ENCODE data around the gene RPS26. TPM values are rescaled to one million over a fixed set of nuclear protein-coding genes. Genes with fewer than 3 reads are reported as not detected.

Gene RPS26
- total RNA-seq, 1 experiment from 2014 or later, result 60.4 TPM

DNA sequence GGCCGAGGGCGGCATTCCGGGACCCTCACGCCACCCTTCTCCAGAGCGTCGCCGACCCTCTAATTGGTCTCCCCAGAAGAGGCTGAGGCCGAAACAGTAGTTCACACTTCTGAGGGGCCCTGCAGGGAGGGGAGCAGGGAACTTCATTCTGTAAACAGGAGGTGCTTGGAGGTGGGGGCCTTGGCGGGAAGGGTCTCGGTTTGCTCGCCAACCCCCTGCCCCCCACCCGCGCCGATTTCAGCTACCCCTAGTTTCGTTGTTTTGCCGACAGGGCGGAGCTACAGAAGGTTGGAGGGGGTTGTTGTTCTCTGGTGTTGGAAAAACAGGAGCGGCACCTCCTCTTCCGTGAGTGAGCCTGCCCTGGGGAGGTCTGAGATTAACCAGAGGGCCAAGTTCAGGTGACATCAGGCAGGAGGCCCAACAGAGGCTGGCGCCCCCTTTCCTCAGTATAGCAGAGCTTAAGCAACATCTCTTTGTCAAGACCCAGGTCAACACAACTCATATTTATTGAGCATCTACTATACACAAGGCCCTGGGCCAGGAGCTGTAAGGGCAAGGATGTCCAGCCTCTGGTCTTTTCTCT, 38.9 kb downstream of the RPS26 start:
- no peaks in the 10 kb centered on the region for H3K27me3 Mint-ChIP-seq (ENCODE audit: insufficient read depth, unreplicated experiment)
- peak; percentile 59 to 73 for DNase-seq
- TSS peak; percentile 44 for BruUV-seq (replicated peaks)
- peaks cover 59% of the 10 kb centered on the region for H3K36me3 Mint-ChIP-seq (ENCODE audit: insufficient read depth, unreplicated experiment)
- Histone ChIP-seq H3K4me1 (peaks cover 24% of the 10 kb centered on the region), H3K27me3 (replicated peaks; ENCODE audit: control insufficient read depth, insufficient read depth, low read length) (no peaks in the 10 kb centered on the region), H3K36me3 (ENCODE audit: control insufficient read depth, insufficient read depth, low read length) (peaks cover 13% of the 10 kb centered on the region), H3K4me3 (ENCODE audit: low read depth, low read length) (peak overlapping the region; percentile 74), H3K9me3 (no peaks in the 10 kb centered on the region)
- CTCF ChIA-PET, result interaction anchor here (0.6 to 3.2 kb wide), 5 partner anchors 8 to 1745 kb away, joined by 3 to 12 read pairs (median 4); partner anchors contain the start of genes BLOC1S1 and PA2G4
- intact Hi-C loops (cut with micrococcal nuclease; ENCODE audit: unreplicated experiment), result no loop called here
- peak overlapping the region; percentile 92 for H3K27ac Mint-ChIP-seq (ENCODE audit: unreplicated experiment)
- POLR2A ChIA-PET, result interaction anchor here (1.3 to 4.1 kb wide), 2 partner anchors 23 to 25 kb away, joined by 3 to 48 read pairs; partner anchors contain the start of gene PA2G4
- H3K4me3 Mint-ChIP-seq (ENCODE audit: unreplicated experiment), result peak overlapping the region; percentile 89
- TF ChIP-seq, protein P1, sequence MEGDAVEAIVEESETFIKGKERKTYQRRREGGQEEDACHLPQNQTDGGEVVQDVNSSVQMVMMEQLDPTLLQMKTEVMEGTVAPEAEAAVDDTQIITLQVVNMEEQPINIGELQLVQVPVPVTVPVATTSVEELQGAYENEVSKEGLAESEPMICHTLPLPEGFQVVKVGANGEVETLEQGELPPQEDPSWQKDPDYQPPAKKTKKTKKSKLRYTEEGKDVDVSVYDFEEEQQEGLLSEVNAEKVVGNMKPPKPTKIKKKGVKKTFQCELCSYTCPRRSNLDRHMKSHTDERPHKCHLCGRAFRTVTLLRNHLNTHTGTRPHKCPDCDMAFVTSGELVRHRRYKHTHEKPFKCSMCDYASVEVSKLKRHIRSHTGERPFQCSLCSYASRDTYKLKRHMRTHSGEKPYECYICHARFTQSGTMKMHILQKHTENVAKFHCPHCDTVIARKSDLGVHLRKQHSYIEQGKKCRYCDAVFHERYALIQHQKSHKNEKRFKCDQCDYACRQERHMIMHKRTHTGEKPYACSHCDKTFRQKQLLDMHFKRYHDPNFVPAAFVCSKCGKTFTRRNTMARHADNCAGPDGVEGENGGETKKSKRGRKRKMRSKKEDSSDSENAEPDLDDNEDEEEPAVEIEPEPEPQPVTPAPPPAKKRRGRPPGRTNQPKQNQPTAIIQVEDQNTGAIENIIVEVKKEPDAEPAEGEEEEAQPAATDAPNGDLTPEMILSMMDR (IDR thresholded peaks at IDR 0.05; ENCODE audit: insufficient read depth in 1 of 2, low read depth in 1 of 2, low read length in 1 of 2, severe bottlenecking in 1 of 2, unreplicated experiment in 1 of 2), result no peak
- peaks cover 14% of the 10 kb centered on the region for H3K4me1 Mint-ChIP-seq (ENCODE audit: low read depth, unreplicated experiment)
- H3K9me3 Mint-ChIP-seq (ENCODE audit: unreplicated experiment), result no peaks in the 10 kb centered on the region

- Mint-ChIP-seq H3K36me3 (ENCODE audit: insufficient read depth, unreplicated experiment) (peaks cover 69% of the 10 kb centered on the region), H3K27ac (ENCODE audit: unreplicated experiment) (peak overlapping the region; percentile 92), H3K4me1 (ENCODE audit: low read depth, unreplicated experiment) (peaks cover 22% of the 10 kb centered on the region), H3K9me3 (ENCODE audit: unreplicated experiment) (no peaks in the 10 kb centered on the region), H3K4me3 (ENCODE audit: unreplicated experiment) (peak overlapping the region; percentile 89), H3K27me3 (ENCODE audit: insufficient read depth, unreplicated experiment) (no peaks in the 10 kb centered on the region)
- no peaks in the 10 kb centered on the region for H3K27me3 ChIP-seq (replicated peaks; ENCODE audit: control insufficient read depth, insufficient read depth, low read length)
- ChIA-PET POLR2A (interaction anchor here (0.6 to 4.1 kb wide), 4 partner anchors 15 to 36 kb away, joined by 3 to 48 read pairs (median 5); partner anchors contain the start of genes PA2G4 and ZC3H10), CTCF (interaction anchor here (0.8 to 3.2 kb wide), 2 partner anchors 23 to 45 kb away, joined by 3 to 12 read pairs; partner anchors contain the start of gene PA2G4)
- TF ChIP-seq, protein P1 (IDR thresholded peaks at IDR 0.05; ENCODE audit: insufficient read depth in 1 of 2, low read depth in 1 of 2, low read length in 1 of 2, severe bottlenecking in 1 of 2, unreplicated experiment in 1 of 2), result no peak
- peak overlapping the region; percentile 74 for H3K4me3 ChIP-seq (ENCODE audit: low read depth, low read length)
- intact Hi-C loops (cut with micrococcal nuclease; ENCODE audit: unreplicated experiment), result no loop called here
- no TSS peak for BruUV-seq (replicated peaks)
- H3K4me1 ChIP-seq, result peaks cover 24% of the 10 kb centered on the region
- peak; percentile 79 to 87 for DNase-seq
- H3K9me3 ChIP-seq, result no peaks in the 10 kb centered on the region
- peaks cover 17% of the 10 kb centered on the region for H3K36me3 ChIP-seq (ENCODE audit: control insufficient read depth, insufficient read depth, low read length)
These were observed 40.0 kb downstream of the RPS26 start for GRCh38 chr12:56081393-56082347.

- TF ChIP-seq, protein P1 (IDR thresholded peaks at IDR 0.05; ENCODE audit: insufficient read depth in 1 of 2, low read depth in 1 of 2, low read length in 1 of 2, severe bottlenecking in 1 of 2, unreplicated experiment in 1 of 2), result no peak
- peak overlapping the region; percentile 74 for H3K4me3 ChIP-seq (ENCODE audit: low read depth, low read length)
- Mint-ChIP-seq H3K36me3 (ENCODE audit: insufficient read depth, unreplicated experiment) (peaks cover 76% of the 10 kb centered on the region), H3K4me1 (ENCODE audit: low read depth, unreplicated experiment) (peaks cover 22% of the 10 kb centered on the region), H3K27me3 (ENCODE audit: insufficient read depth, unreplicated experiment) (no peaks in the 10 kb centered on the region), H3K9me3 (ENCODE audit: unreplicated experiment) (no peaks in the 10 kb centered on the region), H3K27ac (ENCODE audit: unreplicated experiment) (peak overlapping the region; percentile 92), H3K4me3 (ENCODE audit: unreplicated experiment) (peak overlapping the region; percentile 89)
- H3K9me3 ChIP-seq, result no peaks in the 10 kb centered on the region
- DNase-seq, result no peak
- intact Hi-C loops (cut with micrococcal nuclease; ENCODE audit: unreplicated experiment), result no loop called here
- no peaks in the 10 kb centered on the region for H3K27me3 ChIP-seq (replicated peaks; ENCODE audit: control insufficient read depth, insufficient read depth, low read length)
- ChIA-PET CTCF (interaction anchor here (3.2 kb wide), 1 partner anchor 22 kb away, joined by 12 read pairs; the partner anchor contains the start of gene PA2G4), POLR2A (interaction anchor here (4.1 kb wide), 1 partner anchor 21 kb away, joined by 48 read pairs; the partner anchor contains the start of gene PA2G4)
- BruUV-seq (replicated peaks), result no TSS peak
- H3K4me1 ChIP-seq, result peaks cover 24% of the 10 kb centered on the region
- peaks cover 18% of the 10 kb centered on the region for H3K36me3 ChIP-seq (ENCODE audit: control insufficient read depth, insufficient read depth, low read length)
These were observed 40.7 kb downstream of the RPS26 start for GRCh38 chr12:56082382-56082781.

All from Caco-2 (cell line).